PFSK-1 (cell line): ENCODE results near the gene IFTAP.

Experiments
- FOXP2 ChIP-seq: optimal IDR thresholded peaks from 2 replicates; pipeline ENCODE3; 2011; ENCODE audit warnings: borderline replicate concordance, control low read depth, inconsistent platforms; ENCODE audit not compliant: insufficient read depth; ENCODE audit errors: extremely low read length, extremely low read depth
- POLR2AphosphoS5 ChIP-seq: IDR thresholded peaks from 2 replicates; pipeline ENCODE4 v1.6.1; 2012; ENCODE audit warnings: low read depth, mild to moderate bottlenecking, control low read depth, low read length, moderate library complexity
- REST ChIP-seq, 2 experiments: IDR thresholded peaks; 2 replicates each; pipeline versions ENCODE4 v1.6.1 to v1.8.0; 2011 to 2012; ENCODE audit warnings: low read depth in 2 of 2, low read length in 2 of 2, control low read depth in 1 of 2, inconsistent platforms in 1 of 2, mild to moderate bottlenecking in 1 of 2, moderate library complexity in 1 of 2; ENCODE audit not compliant: insufficient read depth in 1 of 2
- SIN3A ChIP-seq: IDR thresholded peaks from 2 replicates; pipeline ENCODE4 v1.6.1; 2012; ENCODE audit warnings: mild to moderate bottlenecking, low read length, moderate library complexity, borderline replicate concordance; ENCODE audit not compliant: insufficient read depth
- TAF1 ChIP-seq: IDR thresholded peaks from 2 replicates; pipeline ENCODE4 v1.6.1; 2012; ENCODE audit warnings: low read length, control low read depth, borderline replicate concordance; ENCODE audit not compliant: insufficient read depth

IFTAP gene

GRCh38 chr11:36601155-36601554, 6.9 kb downstream of the IFTAP start:
- TF ChIP-seq POLR2AphosphoS5 (no peak), TAF1 (no peak), REST (IDR thresholded peaks at IDR 0.05; ENCODE audit: insufficient read depth in 1 of 2, low read depth in 2 of 2, low read length in 2 of 2) (no peak), FOXP2 (no peak), SIN3A (no peak)

GRCh38 chr11:36602135-36602534, 7.8 kb downstream of the IFTAP start:
- TF ChIP-seq TAF1 (no peak), POLR2AphosphoS5 (no peak), FOXP2 (no peak), REST (IDR thresholded peaks at IDR 0.05; ENCODE audit: insufficient read depth in 1 of 2, low read depth in 2 of 2, low read length in 2 of 2) (no peak), SIN3A (no peak)

DNA sequence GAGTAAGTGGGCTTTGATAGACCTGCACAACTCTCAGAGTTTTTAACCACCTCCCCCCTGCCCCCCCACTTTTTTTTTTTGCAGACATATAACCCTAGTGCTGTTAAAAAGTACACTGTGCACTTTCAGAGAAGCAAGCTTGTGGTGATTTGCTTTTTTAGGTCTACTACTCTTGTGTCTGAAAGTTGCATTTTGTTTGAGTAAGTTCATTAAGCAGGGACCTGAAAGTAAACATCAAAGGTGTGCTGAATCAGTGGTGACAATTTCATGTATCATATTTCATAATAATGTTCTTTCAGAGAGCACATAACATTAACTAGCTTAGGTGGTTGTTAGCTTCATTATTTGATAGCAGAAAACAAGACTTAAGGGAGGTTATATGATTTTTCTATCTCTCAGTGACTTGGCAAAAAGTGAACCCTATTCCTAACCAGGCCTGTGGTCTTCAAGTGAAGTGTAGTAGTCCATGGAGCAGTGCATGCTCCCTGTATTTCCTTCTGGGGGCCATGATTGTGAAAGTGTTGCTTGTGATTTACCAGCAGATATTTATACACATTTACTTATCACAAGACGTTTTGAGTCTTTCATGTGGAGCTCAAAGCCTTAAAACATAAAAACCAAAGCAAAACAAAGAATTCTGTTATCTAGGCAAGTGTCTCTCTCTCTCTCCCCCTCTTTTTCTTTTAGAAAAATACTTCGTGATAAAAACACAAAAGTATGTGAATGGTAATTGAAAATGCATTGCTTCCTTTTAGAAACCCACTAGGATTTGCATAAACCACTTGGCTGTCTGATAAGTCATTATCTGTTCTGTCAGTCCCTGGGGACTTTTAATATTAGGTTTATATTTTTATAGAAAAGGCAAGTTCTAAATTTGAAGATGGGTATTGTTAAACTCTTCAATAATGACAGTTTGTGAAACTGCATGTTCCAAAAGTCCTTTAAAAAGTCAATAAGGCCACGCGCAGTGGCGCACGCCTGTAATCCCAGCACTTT, 11.2 kb downstream of the IFTAP start:
- no peak for TF ChIP-seq REST (IDR thresholded peaks at IDR 0.05; ENCODE audit: insufficient read depth in 1 of 2, low read depth in 2 of 2, low read length in 2 of 2)
- TF ChIP-seq POLR2AphosphoS5, result no peak
- TF ChIP-seq SIN3A, result no peak
- no peak for TF ChIP-seq FOXP2
- no peak for TF ChIP-seq TAF1

DNA sequence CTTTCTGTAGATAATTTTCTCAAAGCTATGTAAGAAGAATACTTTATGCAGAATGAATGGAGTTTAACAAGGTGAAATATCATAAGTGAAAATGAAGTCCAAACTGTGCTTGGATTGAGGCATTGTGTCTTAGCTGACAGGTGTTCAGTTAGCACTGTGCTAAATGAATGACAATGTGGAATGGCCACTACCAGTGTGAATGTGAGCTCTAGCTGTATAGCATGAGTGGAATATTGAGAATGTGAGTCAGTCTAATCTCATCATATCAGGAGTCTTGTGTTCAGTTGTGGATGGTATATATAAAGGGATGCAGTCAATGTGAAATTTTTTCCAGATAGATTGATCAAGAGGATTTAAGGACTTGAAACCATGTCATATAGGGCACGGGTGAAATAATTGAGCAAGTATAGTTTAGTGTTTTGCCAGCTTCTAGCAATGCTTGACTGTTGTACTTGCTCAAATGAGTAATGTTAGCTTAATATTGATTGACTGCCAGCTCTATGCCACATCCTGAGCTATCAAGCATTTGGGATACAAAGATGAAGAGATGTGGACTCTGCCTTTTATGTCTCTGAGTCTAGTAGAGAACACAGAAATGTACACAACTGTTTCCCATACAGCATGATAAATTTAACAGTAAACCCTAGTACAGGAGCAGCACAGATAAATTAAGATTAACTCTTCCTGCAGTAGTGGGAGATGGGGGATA, 14.3 kb downstream of the IFTAP start:
- TF ChIP-seq SIN3A, result no peak
- no peak for TF ChIP-seq POLR2AphosphoS5
- TF ChIP-seq REST (IDR thresholded peaks at IDR 0.05; ENCODE audit: insufficient read depth in 1 of 2, low read depth in 2 of 2, low read length in 2 of 2), result no peak
- TF ChIP-seq TAF1, result no peak
- no peak for TF ChIP-seq FOXP2
